Measurements from ENCODE around the gene TCEA3. TPM values are rescaled to one million over a fixed set of nuclear protein-coding genes. Genes with fewer than 3 reads are reported as not detected.

TCEA3 gene
- total and polyA plus RNA-seq, 12 donors, result 25.1 to 93.0 (median 67.2) TPM

GRCh38 chr1:23436520-23437354 lies 12.2 kb upstream of the TCEA3 start:
- ATAC-seq, result peak in 7 of 8 donors; percentile 7 to 48 (median 20)
- intact Hi-C loops (cut with DNase I), result no loop called here
- H3K9me3 ChIP-seq, result no peaks in the 10 kb centered on the region
- H3K27ac ChIP-seq, result no peak overlapping the region
- no peak for DNase-seq
- no peak overlapping the region for H3K4me3 ChIP-seq
- H3K36me3 ChIP-seq, result peaks cover 0 to 99% (median 45%) of the 10 kb centered on the region in 9 donors
- WGBS, 2 donors, result 78% methylated on average over 47 to 49 of the region's 49 CpGs
- TF ChIP-seq, protein P1, sequence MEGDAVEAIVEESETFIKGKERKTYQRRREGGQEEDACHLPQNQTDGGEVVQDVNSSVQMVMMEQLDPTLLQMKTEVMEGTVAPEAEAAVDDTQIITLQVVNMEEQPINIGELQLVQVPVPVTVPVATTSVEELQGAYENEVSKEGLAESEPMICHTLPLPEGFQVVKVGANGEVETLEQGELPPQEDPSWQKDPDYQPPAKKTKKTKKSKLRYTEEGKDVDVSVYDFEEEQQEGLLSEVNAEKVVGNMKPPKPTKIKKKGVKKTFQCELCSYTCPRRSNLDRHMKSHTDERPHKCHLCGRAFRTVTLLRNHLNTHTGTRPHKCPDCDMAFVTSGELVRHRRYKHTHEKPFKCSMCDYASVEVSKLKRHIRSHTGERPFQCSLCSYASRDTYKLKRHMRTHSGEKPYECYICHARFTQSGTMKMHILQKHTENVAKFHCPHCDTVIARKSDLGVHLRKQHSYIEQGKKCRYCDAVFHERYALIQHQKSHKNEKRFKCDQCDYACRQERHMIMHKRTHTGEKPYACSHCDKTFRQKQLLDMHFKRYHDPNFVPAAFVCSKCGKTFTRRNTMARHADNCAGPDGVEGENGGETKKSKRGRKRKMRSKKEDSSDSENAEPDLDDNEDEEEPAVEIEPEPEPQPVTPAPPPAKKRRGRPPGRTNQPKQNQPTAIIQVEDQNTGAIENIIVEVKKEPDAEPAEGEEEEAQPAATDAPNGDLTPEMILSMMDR (IDR thresholded peaks at IDR 0.05), result no peak
- H3K27me3 ChIP-seq, result no peaks in the 10 kb centered on the region
- H3K4me1 ChIP-seq, result no peaks in the 10 kb centered on the region

DNA sequence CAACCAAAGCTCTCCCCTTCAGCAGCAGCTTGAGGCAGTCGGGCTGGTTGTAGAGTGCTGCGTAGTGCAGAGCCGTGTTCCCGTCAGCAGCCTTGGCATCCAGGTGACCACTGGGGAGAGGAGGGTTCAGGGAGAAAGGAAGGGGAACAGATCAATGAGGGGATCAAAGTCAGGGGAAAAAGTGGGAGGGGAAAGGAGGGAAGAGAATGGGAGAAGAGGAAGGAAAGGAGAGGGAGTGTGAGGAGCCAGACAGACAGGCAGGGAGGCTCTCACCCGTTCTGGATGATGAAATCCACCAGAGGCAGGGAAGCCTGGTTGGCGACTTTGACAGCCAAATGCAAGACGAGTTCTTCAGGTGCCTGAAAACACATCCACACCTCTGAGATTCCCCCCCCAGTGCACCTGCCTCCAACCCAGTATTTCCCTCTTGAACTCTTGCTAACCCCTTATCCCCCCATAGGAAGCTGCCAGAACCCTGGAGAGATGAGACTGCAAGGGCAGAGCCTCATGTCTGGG lies 9.8 kb upstream of the TCEA3 start:
- no peak for DNase-seq
- no peak overlapping the region for H3K4me3 ChIP-seq

DNA sequence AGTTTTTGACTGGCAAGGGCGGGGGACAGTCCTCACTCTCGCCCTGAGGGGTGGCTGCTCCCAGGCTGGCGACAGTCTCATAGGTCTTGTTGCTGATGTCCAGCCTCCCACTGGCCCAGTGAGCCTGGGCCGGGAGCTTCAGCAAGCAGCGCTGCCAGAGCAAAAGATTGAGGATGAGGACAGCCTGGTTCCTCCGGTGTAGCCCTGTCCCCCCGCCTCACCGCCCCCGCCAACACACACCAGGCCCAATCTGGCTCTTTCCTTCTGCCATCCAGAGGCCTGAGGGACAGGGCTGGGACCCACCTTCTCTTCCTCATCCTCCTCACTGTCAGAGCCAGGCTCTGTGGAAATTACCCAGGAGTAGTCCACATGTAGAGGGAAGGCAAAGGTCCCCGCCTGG lies 8.6 kb upstream of the TCEA3 start:
- H3K4me3 ChIP-seq, result no peak overlapping the region
- H3K9me3 ChIP-seq, result no peaks in the 10 kb centered on the region
- peaks cover 0 to 4% (median 0%) of the 10 kb centered on the region in 7 donors for H3K27me3 ChIP-seq
- ATAC-seq (no peak), DNase-seq (no peak)
- no peak overlapping the region for H3K27ac ChIP-seq
- 96 to 97% methylated on average over 10 of the region's 10 CpGs for WGBS, 2 donors
- intact Hi-C loops (cut with DNase I), result no loop called here
- H3K36me3 ChIP-seq, result peaks cover 0 to 100% (median 55%) of the 10 kb centered on the region in 9 donors
- H3K4me1 ChIP-seq, result no peaks in the 10 kb centered on the region
- TF ChIP-seq, protein P1 (IDR thresholded peaks at IDR 0.05), result no peak

More for the DNA sequence above, 9.8 kb upstream of the TCEA3 start:
- Histone ChIP-seq H3K27me3 (no peaks in the 10 kb centered on the region), H3K9me3 (no peaks in the 10 kb centered on the region), H3K4me1 (no peaks in the 10 kb centered on the region), H3K36me3 (peaks cover 0 to 100% (median 61%) of the 10 kb centered on the region in 9 donors), H3K27ac (no peak overlapping the region)
- 85 to 90% methylated on average over 7 of the region's 7 CpGs for WGBS, 2 donors
- intact Hi-C loops (cut with DNase I), result no loop called here
- TF ChIP-seq, protein P1 (IDR thresholded peaks at IDR 0.05), result no peak
- ATAC-seq, result no peak

DNA sequence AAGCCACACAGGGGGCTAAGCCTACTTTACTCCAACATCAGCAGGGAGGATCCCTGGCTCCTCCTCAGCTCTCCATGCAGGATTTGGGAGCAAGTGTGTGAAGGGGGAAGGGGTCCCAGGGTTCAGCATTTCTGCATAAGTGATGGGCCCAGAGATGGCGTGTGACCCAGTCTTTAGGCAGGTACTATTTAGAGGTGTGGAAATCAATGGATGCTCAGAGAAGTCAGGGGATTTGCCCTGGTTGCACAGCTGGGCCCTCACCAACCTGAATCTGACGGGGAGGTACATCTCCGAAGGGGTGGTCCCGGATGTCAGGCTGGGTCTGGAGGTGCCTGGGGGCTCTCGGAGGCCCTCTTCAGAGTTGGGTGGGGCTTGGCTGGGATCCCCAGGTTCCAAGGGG lies 6.9 kb upstream of the TCEA3 start:
- H3K4me3 ChIP-seq, result no peak overlapping the region
- H3K9me3 ChIP-seq, result no peaks in the 10 kb centered on the region
- H3K27ac ChIP-seq, result no peak overlapping the region
- H3K27me3 ChIP-seq, result peaks cover 0 to 8% (median 0%) of the 10 kb centered on the region in 7 donors
- H3K36me3 ChIP-seq, result peaks cover 0 to 84% (median 55%) of the 10 kb centered on the region in 9 donors
- DNase-seq, result no peak
- intact Hi-C loops (cut with DNase I), result no loop called here
- ATAC-seq, result no peak
- H3K4me1 ChIP-seq, result no peaks in the 10 kb centered on the region
- TF ChIP-seq, protein P1 (IDR thresholded peaks at IDR 0.05), result no peak
- WGBS, 2 donors, result 91 to 95% methylated on average over 5 of the region's 5 CpGs
